ENCODE data around the gene PAAF1. TPM values are rescaled to one million over a fixed set of nuclear protein-coding genes. Genes with fewer than 3 reads are reported as not detected.

Gene PAAF1
- polyA plus RNA-seq, 2 of the 4 experiments (the other 2 are of a cell fraction) = 16.6 to 25.1 TPM

- POLR2A ChIA-PET = interaction anchor here (1.2 kb wide), 1 partner anchor 15 kb away, joined by 3 read pairs; no protein-coding TSS in a partner anchor
- DNase-seq (ENCODE audit: low read depth in 1 of 2, low spot score in 1 of 2) = no peak
Observed at GRCh38 chr11:73854680-73855079, 22.1 kb upstream of the PAAF1 start.

GRCh38 chr11:73856031-73856567, 20.7 kb upstream of the PAAF1 start:
- Histone ChIP-seq H3K4me3 (no peak overlapping the region), H3K4me1 (no peaks in the 10 kb centered on the region), H3K4me2 (no peak overlapping the region), H3K9me3 (no peaks in the 10 kb centered on the region), H3K27ac (no peak overlapping the region)
- DNase-seq (ENCODE audit: low read depth in 1 of 2, low spot score in 1 of 2) = no peak
- POLR2A ChIA-PET = interaction anchor here (0.9 kb wide), 1 partner anchor 11 kb away, joined by 3 read pairs; no protein-coding TSS in a partner anchor
- no peak for ATAC-seq
- FAIRE-seq = no peak
- WGBS (ENCODE audit: missing lambda C conversion rate) = 100% methylated on average over 1 of the region's 1 CpG
- TF ChIP-seq RFX5 (IDR thresholded peaks at IDR 0.05) (no peak), TP53 (CRISPR knock-in tag; IDR thresholded peaks at IDR 0.05) (no peak), E2F6 (IDR thresholded peaks at IDR 0.05; ENCODE audit: borderline replicate concordance, low read depth) (no peak), SMC3 (IDR thresholded peaks at IDR 0.05) (no peak), EHMT2 (IDR thresholded peaks at IDR 0.05; ENCODE audit: low read depth) (no peak), NFE2L2 (conservative IDR thresholded peaks at IDR 0.05; ENCODE audit: low read length) (no peak), USF2 (IDR thresholded peaks at IDR 0.05) (no peak), BHLHE40 (IDR thresholded peaks at IDR 0.05; ENCODE audit: low read depth, low read length) (no peak), RCOR1 (IDR thresholded peaks at IDR 0.05; ENCODE audit: low read depth, low read length) (no peak), POLR2A (IDR thresholded peaks at IDR 0.05; ENCODE audit: low read length) (no peak), CHD4 (IDR thresholded peaks at IDR 0.05; ENCODE audit: borderline replicate concordance) (no peak), NR3C1 (IDR thresholded peaks at IDR 0.05) (no peak), RNF2 (IDR thresholded peaks at IDR 0.05; ENCODE audit: borderline replicate concordance, low read depth) (no peak), CHD2 (IDR thresholded peaks at IDR 0.05; ENCODE audit: low read length, partially characterized antibody) (no peak), MAFK (IDR thresholded peaks at IDR 0.05; ENCODE audit: partially characterized antibody) (no peak)
- CTCF ChIA-PET = interaction anchor here (1.4 to 1.5 kb wide), 2 partner anchors 17 to 75 kb away, joined by 3 read pairs; no protein-coding TSS in a partner anchor

More at GRCh38 chr11:73854680-73855079, 22.1 kb upstream of the PAAF1 start:
- WGBS (ENCODE audit: missing lambda C conversion rate) = 93% methylated on average over 1 of the region's 1 CpG
- no peak overlapping the region for H3K27ac ChIP-seq
- TF ChIP-seq SREBF2 (IDR thresholded peaks at IDR 0.05) (no peak), KDM1A (IDR thresholded peaks at IDR 0.05; ENCODE audit: low read depth) (no peak), CHD2 (IDR thresholded peaks at IDR 0.05; ENCODE audit: low read length, partially characterized antibody) (no peak), ZFP36 (IDR thresholded peaks at IDR 0.05; ENCODE audit: borderline replicate concordance, partially characterized antibody) (no peak), ATOH8 (CRISPR knock-in tag; IDR thresholded peaks at IDR 0.05; ENCODE audit: low read depth) (no peak)
- ATAC-seq = no peak
- CTCF ChIA-PET = interaction anchor here (0.6 to 1.5 kb wide), 2 partner anchors 21 to 77 kb away, joined by 3 read pairs; no protein-coding TSS in a partner anchor
- no peak for FAIRE-seq
- H3K4me2 ChIP-seq = no peak overlapping the region
- no peak overlapping the region for H3K4me3 ChIP-seq
- no peaks in the 10 kb centered on the region for H3K9me3 ChIP-seq
- H3K4me1 ChIP-seq = no peaks in the 10 kb centered on the region

GRCh38 chr11:73859671-73860070, 17.1 kb upstream of the PAAF1 start:
- POLR2A ChIA-PET = interaction anchor here (1.0 kb wide), 1 partner anchor 14 kb away, joined by 3 read pairs; no protein-coding TSS in a partner anchor
- Histone ChIP-seq H3K4me2 (no peak overlapping the region), H3K9me3 (no peaks in the 10 kb centered on the region), H3K4me3 (no peak overlapping the region), H3K4me1 (no peaks in the 10 kb centered on the region), H3K27ac (no peak overlapping the region)
- FAIRE-seq (no peak), ATAC-seq (no peak), DNase-seq (ENCODE audit: low read depth in 1 of 2, low spot score in 1 of 2) (no peak)
- CTCF ChIA-PET = no interaction called here
- 94% methylated on average over 2 of the region's 2 CpGs for WGBS (ENCODE audit: missing lambda C conversion rate)
- TF ChIP-seq CTCF (IDR thresholded peaks at IDR 0.05) = no peak
- no peak for TF ChIP-seq RFX5 (IDR thresholded peaks at IDR 0.05)
- TF ChIP-seq KDM5A (IDR thresholded peaks at IDR 0.05) = no peak
- no peak for TF ChIP-seq KDM1A (IDR thresholded peaks at IDR 0.05; ENCODE audit: low read depth)
- no peak for TF ChIP-seq ZNF302 (CRISPR knock-in tag; IDR thresholded peaks at IDR 0.05)
- TF ChIP-seq SREBF2 (IDR thresholded peaks at IDR 0.05) = no peak
- TF ChIP-seq EP300 (IDR thresholded peaks at IDR 0.05) = no peak
- TF ChIP-seq MAZ (IDR thresholded peaks at IDR 0.05; ENCODE audit: borderline replicate concordance, low read depth, low read length) = no peak
- no peak for TF ChIP-seq HOXA7 (CRISPR knock-in tag; IDR thresholded peaks at IDR 0.05)
- no peak for TF ChIP-seq CBX8 (IDR thresholded peaks at IDR 0.05)

Measured in A549 (cell line).